Activated T-cell treated with anti-CD3 and anti-CD28 coated beads, Interleukin-2, amount 50 U/mL, for 1 hour (primary cell): ENCODE measurements around the gene CATSPERE.

Source experiments
- DNase-seq: peaks from one replicate; pipeline ENCODE4 v3.0.0-alpha.2; 2020

CATSPERE gene

GRCh38 chr1:244461245-244462071 lies at the start of gene CATSPERE:
TSS of gene CATSPERE (plus strand) at chr1:244461273. CDS start at chr1:244461430, 157 bp downstream.
- DNase-seq: peak; percentile 78

GRCh38 chr1:244412176-244412575 lies 48.9 kb upstream of the CATSPERE start:
- no peak for DNase-seq

- DNase-seq: no peak
Measured at GRCh38 chr1:244413736-244414135, 47.3 kb upstream of the CATSPERE start.

- no peak for DNase-seq
Measured at GRCh38 chr1:244414543-244414942, 46.5 kb upstream of the CATSPERE start.

- no peak for DNase-seq
Measured at GRCh38 chr1:244419024-244419423, 42.0 kb upstream of the CATSPERE start.

- DNase-seq: no peak
Measured at GRCh38 chr1:244422174-244422573, 38.9 kb upstream of the CATSPERE start.

GRCh38 chr1:244424649-244425334 lies 36.3 kb upstream of the CATSPERE start:
- no peak for DNase-seq

GRCh38 chr1:244427647-244428046 lies 33.4 kb upstream of the CATSPERE start:
- no peak for DNase-seq

- DNase-seq: no peak
Measured at GRCh38 chr1:244429818-244430217, 31.3 kb upstream of the CATSPERE start.

- DNase-seq: no peak
Measured at GRCh38 chr1:244431166-244431565, 29.9 kb upstream of the CATSPERE start.

GRCh38 chr1:244435562-244436205 lies 25.4 kb upstream of the CATSPERE start:
- DNase-seq: no peak

GRCh38 chr1:244436336-244437085 lies 24.6 kb upstream of the CATSPERE start:
- DNase-seq: no peak

GRCh38 chr1:244437086-244437468 lies 24.0 kb upstream of the CATSPERE start:
- DNase-seq: no peak

GRCh38 chr1:244439391-244440032 lies 21.6 kb upstream of the CATSPERE start:
- no peak for DNase-seq

- DNase-seq: no peak
Measured at GRCh38 chr1:244442850-244443249, 18.2 kb upstream of the CATSPERE start.

- no peak for DNase-seq
Measured at GRCh38 chr1:244444854-244445253, 16.2 kb upstream of the CATSPERE start.

GRCh38 chr1:244445320-244446181 lies 15.5 kb upstream of the CATSPERE start:
- no peak for DNase-seq

GRCh38 chr1:244447024-244447423 lies 14.0 kb upstream of the CATSPERE start:
- no peak for DNase-seq

GRCh38 chr1:244447552-244447951 lies 13.5 kb upstream of the CATSPERE start:
- DNase-seq: no peak

- DNase-seq: no peak
Measured at GRCh38 chr1:244448279-244449036, 12.6 kb upstream of the CATSPERE start.
